HUES48 (cell line): ENCODE measurements around the gene PMEPA1.
A peak's percentile ranks its signal among the peaks of the same experiment; 100 is the strongest.

Experiments
- H3K27ac ChIP-seq: one replicate; pipeline ENCODE4 v1.7.0; 2013; ENCODE audit warnings: low read depth, low read length, inconsistent platforms
- H3K27me3 ChIP-seq: 2 replicates; pipeline ENCODE4 v1.6.1; 2013; ENCODE audit warnings: mild to moderate bottlenecking, low read length; ENCODE audit not compliant: control insufficient read depth, insufficient read depth
- H3K36me3 ChIP-seq: 2 replicates; pipeline ENCODE4 v1.6.1; 2013; ENCODE audit warnings: low read length; ENCODE audit not compliant: control insufficient read depth, insufficient read depth
- H3K4me1 ChIP-seq: 2 replicates; pipeline ENCODE4 v1.6.1; 2013; ENCODE audit warnings: mild to moderate bottlenecking, low read length; ENCODE audit not compliant: control insufficient read depth, insufficient read depth
- H3K4me3 ChIP-seq: 2 replicates; pipeline ENCODE4 v1.5.1; 2013; ENCODE audit warnings: mild to moderate bottlenecking, low read depth, low read length
- H3K9ac ChIP-seq: 2 replicates; pipeline ENCODE4 v1.6.1; 2013; ENCODE audit warnings: mild to moderate bottlenecking, low read depth, low read length, moderate library complexity
- H3K9me3 ChIP-seq: 2 replicates; pipeline ENCODE4 v1.6.1; 2013; ENCODE audit warnings: low read length; ENCODE audit not compliant: control insufficient read depth, insufficient read depth

Gene PMEPA1

DNA sequence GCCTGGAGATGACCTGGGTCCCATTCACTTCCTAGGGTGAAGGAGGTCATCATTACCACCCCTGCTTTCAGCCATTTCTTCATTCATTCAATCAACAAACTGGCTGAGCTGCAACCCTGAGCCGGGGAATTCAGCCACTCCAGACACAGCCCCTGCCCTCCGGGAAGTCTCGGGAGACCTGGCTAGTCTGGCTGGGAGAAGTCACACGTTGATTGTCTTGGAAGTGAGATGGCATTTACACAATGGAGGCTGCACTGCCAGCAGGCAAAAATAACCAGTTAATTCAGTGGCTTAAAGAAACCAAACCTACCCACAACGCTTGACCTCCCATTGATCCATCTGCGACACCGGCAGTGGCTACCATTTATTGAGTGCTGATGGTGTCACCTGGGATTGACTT, 2.0 kb upstream of the PMEPA1 start:
- H3K27ac ChIP-seq, result peak overlapping the region; percentile 98
- H3K36me3 ChIP-seq, result no peaks in the 10 kb centered on the region
- H3K4me3 ChIP-seq, result no peak overlapping the region
- H3K9me3 ChIP-seq, result no peaks in the 10 kb centered on the region
- H3K9ac ChIP-seq, result no peak overlapping the region
- H3K27me3 ChIP-seq, result peaks cover 14% of the 10 kb centered on the region; the same call in 1 of the 2 replicates
- H3K4me1 ChIP-seq, result peaks cover 18% of the 10 kb centered on the region

- H3K27ac ChIP-seq, result peak overlapping the region; percentile 98
- H3K36me3 ChIP-seq, result no peaks in the 10 kb centered on the region
- H3K9me3 ChIP-seq, result no peaks in the 10 kb centered on the region
- H3K4me1 ChIP-seq, result peaks cover 23% of the 10 kb centered on the region
- peak overlapping the region; percentile 94; the same call in 1 of the 2 replicates for H3K4me3 ChIP-seq
- peaks cover 14% of the 10 kb centered on the region; the same call in 1 of the 2 replicates for H3K27me3 ChIP-seq
- no peak overlapping the region for H3K9ac ChIP-seq
Observed at GRCh38 chr20:57711311-57711712, 1.5 kb upstream of the PMEPA1 start.

- H3K4me3 ChIP-seq, result peak overlapping the region; percentile 94
- peaks cover 14% of the 10 kb centered on the region; the same call in 1 of the 2 replicates for H3K27me3 ChIP-seq
- H3K36me3 ChIP-seq, result no peaks in the 10 kb centered on the region
- H3K27ac ChIP-seq, result peak overlapping the region; percentile 98
- H3K9me3 ChIP-seq, result no peaks in the 10 kb centered on the region
- H3K4me1 ChIP-seq, result peaks cover 23% of the 10 kb centered on the region
- peak overlapping the region; percentile 93; the same call in 1 of the 2 replicates for H3K9ac ChIP-seq
Observed at GRCh38 chr20:57710841-57711240, 1.0 kb upstream of the PMEPA1 start.

GRCh38 chr20:57708694-57709673, 831 bp downstream of the PMEPA1 start:
- H3K9me3 ChIP-seq, result no peaks in the 10 kb centered on the region
- H3K27ac ChIP-seq, result no peak overlapping the region
- peaks cover 14% of the 10 kb centered on the region; the same call in 1 of the 2 replicates for H3K27me3 ChIP-seq
- peaks cover 31% of the 10 kb centered on the region for H3K4me1 ChIP-seq
- peak overlapping the region; percentile 60 for H3K9ac ChIP-seq
- H3K4me3 ChIP-seq, result peak overlapping the region; percentile 94
- peaks cover 3% of the 10 kb centered on the region; the same call in 1 of the 2 replicates for H3K36me3 ChIP-seq

- H3K27ac ChIP-seq, result no peak overlapping the region
- H3K27me3 ChIP-seq, result peaks cover 14% of the 10 kb centered on the region; the same call in 1 of the 2 replicates
- peak overlapping the region; percentile 94 for H3K4me3 ChIP-seq
- H3K4me1 ChIP-seq, result peaks cover 32% of the 10 kb centered on the region
- no peaks in the 10 kb centered on the region for H3K9me3 ChIP-seq
- peaks cover 3% of the 10 kb centered on the region for H3K36me3 ChIP-seq
- peak overlapping the region; percentile 60 for H3K9ac ChIP-seq
Observed at GRCh38 chr20:57707849-57708693, 1.7 kb downstream of the PMEPA1 start.

- Histone ChIP-seq H3K27me3 (peaks cover 14% of the 10 kb centered on the region; the same call in 1 of the 2 replicates), H3K9me3 (no peaks in the 10 kb centered on the region), H3K4me3 (0 out of 2 replicates have a peak overlapping the region, but pooled peaks have one; percentile 94)
Observed at GRCh38 chr20:57707320-57707719, 2.5 kb downstream of the PMEPA1 start.

GRCh38 chr20:57705127-57705899, 4.5 kb downstream of the PMEPA1 start:
- peaks cover 9% of the 10 kb centered on the region; the same call in 1 of the 2 replicates for H3K27me3 ChIP-seq
- peaks cover 9% of the 10 kb centered on the region for H3K36me3 ChIP-seq
- H3K4me3 ChIP-seq, result no peak overlapping the region
- no peak overlapping the region for H3K9ac ChIP-seq
- H3K9me3 ChIP-seq, result no peaks in the 10 kb centered on the region
- peaks cover 30% of the 10 kb centered on the region; the same call in 1 of the 2 replicates for H3K4me1 ChIP-seq
- H3K27ac ChIP-seq, result no peak overlapping the region

More at GRCh38 chr20:57707320-57707719, 2.5 kb downstream of the PMEPA1 start:
- Histone ChIP-seq H3K27ac (no peak overlapping the region), H3K9ac (no peak overlapping the region), H3K36me3 (peaks cover 7% of the 10 kb centered on the region), H3K4me1 (peaks cover 40% of the 10 kb centered on the region)

- Histone ChIP-seq H3K36me3 (peaks cover 9% of the 10 kb centered on the region), H3K9ac (no peak overlapping the region), H3K4me3 (no peak overlapping the region), H3K9me3 (no peaks in the 10 kb centered on the region), H3K27ac (no peak overlapping the region), H3K27me3 (peaks cover 9% of the 10 kb centered on the region; the same call in 1 of the 2 replicates), H3K4me1 (peaks cover 30% of the 10 kb centered on the region; the same call in 1 of the 2 replicates)
Observed at GRCh38 chr20:57704245-57704644, 5.6 kb downstream of the PMEPA1 start.

DNA sequence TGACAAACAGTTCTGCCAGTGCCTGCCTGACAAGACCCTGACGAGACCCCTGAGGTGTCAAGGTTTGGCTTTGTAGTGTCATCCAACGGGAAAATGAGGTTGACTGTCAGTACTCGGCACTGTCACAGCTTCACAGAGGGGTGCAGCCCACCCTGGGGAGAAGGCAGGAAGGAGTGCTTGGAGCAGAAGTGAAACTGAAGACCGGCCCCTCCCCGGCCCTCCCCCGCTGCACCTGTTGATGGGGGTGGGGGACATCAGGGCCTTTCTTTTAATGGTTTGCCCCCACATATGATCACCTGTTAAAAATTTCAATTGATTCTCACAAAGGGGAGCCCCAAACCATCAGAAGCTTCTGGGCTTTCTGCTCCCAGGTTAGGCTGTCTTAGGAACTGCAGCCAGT, 6.8 kb downstream of the PMEPA1 start:
- H3K36me3 ChIP-seq, result peaks cover 9% of the 10 kb centered on the region
- H3K9me3 ChIP-seq, result no peaks in the 10 kb centered on the region
- no peak overlapping the region for H3K27ac ChIP-seq
- no peaks in the 10 kb centered on the region for H3K27me3 ChIP-seq
- no peak overlapping the region for H3K4me3 ChIP-seq
- no peak overlapping the region for H3K9ac ChIP-seq
- H3K4me1 ChIP-seq, result peaks cover 30% of the 10 kb centered on the region; the same call in 1 of the 2 replicates

DNA sequence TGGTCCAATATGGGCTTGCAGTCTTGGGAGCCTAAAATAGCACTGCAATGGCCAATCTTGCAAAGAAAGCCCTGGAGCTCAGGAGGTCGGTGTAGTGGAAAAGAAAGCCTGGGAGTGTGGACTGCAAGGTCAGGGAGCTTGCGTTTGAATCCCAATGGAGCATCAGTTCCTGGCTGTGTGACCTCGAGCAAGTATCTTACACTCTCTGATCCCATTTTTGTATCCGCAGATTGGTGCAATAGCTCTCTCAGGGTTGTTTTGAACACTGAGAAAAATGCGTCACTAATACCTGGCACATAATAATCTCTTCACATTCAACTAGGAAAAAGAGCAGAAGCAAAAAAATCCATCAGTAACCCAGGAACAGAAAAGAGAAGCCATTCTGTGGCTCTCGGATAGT, 7.3 kb downstream of the PMEPA1 start:
- Histone ChIP-seq H3K4me1 (peaks cover 26% of the 10 kb centered on the region; the same call in 1 of the 2 replicates), H3K27me3 (no peaks in the 10 kb centered on the region), H3K27ac (no peak overlapping the region), H3K9ac (no peak overlapping the region), H3K9me3 (no peaks in the 10 kb centered on the region), H3K4me3 (no peak overlapping the region), H3K36me3 (peaks cover 9% of the 10 kb centered on the region)
